Measurements from ENCODE around the gene MRPL12. TPM values are rescaled to one million over a fixed set of nuclear protein-coding genes. Genes with fewer than 3 reads are reported as not detected.
A peak's percentile ranks its signal among the peaks of the same experiment; 100 is the strongest.

The MRPL12 gene
- total and polyA plus RNA-seq, 9 of the 15 experiments (the other 6 are each of a cell fraction or from before 2014, with no cell fraction given): 0.94 to 338 (median 100) TPM

- TF ChIP-seq ATF4 (CRISPR knock-in tag; IDR thresholded peaks at IDR 0.05): peak; percentile 59; the same call in 1 of the 2 replicates
- no peak for TF ChIP-seq SPI1 (IDR thresholded peaks at IDR 0.05; ENCODE audit: borderline replicate concordance, low read depth, low read length)
- no peak for TF ChIP-seq RFX1 (IDR thresholded peaks at IDR 0.05)
- TF ChIP-seq RNF2 (IDR thresholded peaks at IDR 0.05): peak; percentile 54; the same call in 1 of the 2 replicates
- TF ChIP-seq, protein P1, sequence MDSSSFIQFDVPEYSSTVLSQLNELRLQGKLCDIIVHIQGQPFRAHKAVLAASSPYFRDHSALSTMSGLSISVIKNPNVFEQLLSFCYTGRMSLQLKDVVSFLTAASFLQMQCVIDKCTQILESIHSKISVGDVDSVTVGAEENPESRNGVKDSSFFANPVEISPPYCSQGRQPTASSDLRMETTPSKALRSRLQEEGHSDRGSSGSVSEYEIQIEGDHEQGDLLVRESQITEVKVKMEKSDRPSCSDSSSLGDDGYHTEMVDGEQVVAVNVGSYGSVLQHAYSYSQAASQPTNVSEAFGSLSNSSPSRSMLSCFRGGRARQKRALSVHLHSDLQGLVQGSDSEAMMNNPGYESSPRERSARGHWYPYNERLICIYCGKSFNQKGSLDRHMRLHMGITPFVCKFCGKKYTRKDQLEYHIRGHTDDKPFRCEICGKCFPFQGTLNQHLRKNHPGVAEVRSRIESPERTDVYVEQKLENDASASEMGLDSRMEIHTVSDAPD (CRISPR knock-in tag; IDR thresholded peaks at IDR 0.05): peak; percentile 74; the same call in 1 of the 2 replicates
- TF ChIP-seq CLOCK (CRISPR knock-in tag; IDR thresholded peaks at IDR 0.05; ENCODE audit: borderline replicate concordance): peak; percentile 44; the same call in 1 of the 2 replicates
- TF ChIP-seq RBFOX2 (IDR thresholded peaks at IDR 0.05; ENCODE audit: low read depth, low read length): peak; percentile 8; the same call in 1 of the 2 replicates
- TF ChIP-seq MEF2D (tag; conservative IDR thresholded peaks at IDR 0.05; ENCODE audit: low read depth): peak; percentile 73
- TF ChIP-seq TAF9B (IDR thresholded peaks at IDR 0.05; ENCODE audit: partially characterized antibody): peak; percentile 33
- no peak for TF ChIP-seq RBM15 (IDR thresholded peaks at IDR 0.05; ENCODE audit: insufficient read depth, low read length)
- TF ChIP-seq, protein P2, sequence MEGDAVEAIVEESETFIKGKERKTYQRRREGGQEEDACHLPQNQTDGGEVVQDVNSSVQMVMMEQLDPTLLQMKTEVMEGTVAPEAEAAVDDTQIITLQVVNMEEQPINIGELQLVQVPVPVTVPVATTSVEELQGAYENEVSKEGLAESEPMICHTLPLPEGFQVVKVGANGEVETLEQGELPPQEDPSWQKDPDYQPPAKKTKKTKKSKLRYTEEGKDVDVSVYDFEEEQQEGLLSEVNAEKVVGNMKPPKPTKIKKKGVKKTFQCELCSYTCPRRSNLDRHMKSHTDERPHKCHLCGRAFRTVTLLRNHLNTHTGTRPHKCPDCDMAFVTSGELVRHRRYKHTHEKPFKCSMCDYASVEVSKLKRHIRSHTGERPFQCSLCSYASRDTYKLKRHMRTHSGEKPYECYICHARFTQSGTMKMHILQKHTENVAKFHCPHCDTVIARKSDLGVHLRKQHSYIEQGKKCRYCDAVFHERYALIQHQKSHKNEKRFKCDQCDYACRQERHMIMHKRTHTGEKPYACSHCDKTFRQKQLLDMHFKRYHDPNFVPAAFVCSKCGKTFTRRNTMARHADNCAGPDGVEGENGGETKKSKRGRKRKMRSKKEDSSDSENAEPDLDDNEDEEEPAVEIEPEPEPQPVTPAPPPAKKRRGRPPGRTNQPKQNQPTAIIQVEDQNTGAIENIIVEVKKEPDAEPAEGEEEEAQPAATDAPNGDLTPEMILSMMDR (IDR thresholded peaks at IDR 0.05 in 2 of 3, conservative IDR thresholded peaks at IDR 0.05 in 1 of 3; ENCODE audit: insufficient read depth in 2 of 3, low read depth in 1 of 3, low read length in 3 of 3): no peak
- TF ChIP-seq DACH1 (IDR thresholded peaks at IDR 0.05; ENCODE audit: partially characterized antibody): no peak
- peak; percentile 43 for TF ChIP-seq BRD9 (IDR thresholded peaks at IDR 0.05; ENCODE audit: low read depth, partially characterized antibody)
- no peak for TF ChIP-seq HES1 (IDR thresholded peaks at IDR 0.05; ENCODE audit: low read depth)
- TF ChIP-seq ARHGAP35 (IDR thresholded peaks at IDR 0.05; ENCODE audit: partially characterized antibody): no peak
- TF ChIP-seq E2F5 (CRISPR knock-in tag; IDR thresholded peaks at IDR 0.05): no peak
- no peak for TF ChIP-seq ETV6 (IDR thresholded peaks at IDR 0.05; ENCODE audit: borderline replicate concordance in 1 of 2, low read depth in 2 of 2, low read length in 1 of 2)
- no peak for TF ChIP-seq ETV6 (CRISPR knock-in tag; IDR thresholded peaks at IDR 0.05; ENCODE audit: borderline replicate concordance)
Measured at GRCh38 chr17:81665205-81666091, 37.7 kb upstream of the MRPL12 start (continued).
